Parathyroid adenoma (tissue), 2 donors: ENCODE measurements around the gene LIPH.
A peak's percentile ranks its signal among the peaks of the same experiment; 100 is the strongest.

ENCODE experiments used
- H2AFZ ChIP-seq: fragments of 300-600 bp; sonication (generic); one replicate; pipeline ENCODE4 v1.7.0; 2017; ENCODE audit warnings: antibody characterized with exemption, mild to moderate bottlenecking
- H3K27ac ChIP-seq: fragments of 300-600 bp; sonication (generic); one replicate; pipeline ENCODE4 v1.7.0; 2017
- H3K27me3 ChIP-seq: fragments of 300-600 bp; sonication (generic); one replicate; pipeline ENCODE4 v1.7.0; 2017; ENCODE audit warnings: low read length; ENCODE audit not compliant: control insufficient read depth, insufficient read depth
- H3K36me3 ChIP-seq: fragments of 300-600 bp; sonication (generic); one replicate; pipeline ENCODE4 v1.7.0; 2017; ENCODE audit warnings: low read length; ENCODE audit not compliant: control insufficient read depth, insufficient read depth
- H3K4me1 ChIP-seq: fragments of 300-600 bp; sonication (generic); one replicate; pipeline ENCODE4 v1.7.0; 2017; ENCODE audit warnings: control low read depth
- H3K4me2 ChIP-seq: fragments of 300-600 bp; sonication (generic); one replicate; pipeline ENCODE4 v1.7.0; 2017; ENCODE audit warnings: low read length
- H3K4me3 ChIP-seq: fragments of 300-600 bp; sonication (generic); one replicate; pipeline ENCODE4 v1.7.0; 2017; ENCODE audit warnings: low read depth, low read length
- H3K79me2 ChIP-seq: fragments of 300-600 bp; sonication (generic); one replicate; pipeline ENCODE4 v1.7.0; 2017; ENCODE audit warnings: control low read depth
- H3K9ac ChIP-seq: fragments of 300-600 bp; sonication (generic); one replicate; pipeline ENCODE4 v1.7.0; 2017; ENCODE audit warnings: mild to moderate bottlenecking
- H3K9me3 ChIP-seq: fragments of 300-600 bp; sonication (generic); one replicate; pipeline ENCODE4 v1.7.0; 2017; ENCODE audit warnings: low read length; ENCODE audit not compliant: control insufficient read depth
- TF ChIP-seq, protein P1 (sequence below): fragments of 300-600 bp; sonication (generic); IDR thresholded peaks from one replicate; pipeline ENCODE4 v1.7.0; 2017; ENCODE audit warnings: antibody characterized with exemption, mild to moderate bottlenecking
- donor health status: primary hyperparathyroidism.

The LIPH gene

GRCh38 chr3:185552358-185552877 lies at the start of gene LIPH:
Gene LIPH (minus strand): TSS chr3:185552588. CDS start chr3:185552471, 117 bp downstream.
- Histone ChIP-seq H3K4me2 (no peak within 1 kb of the TSS), H3K4me3 (no peak within 1 kb of the TSS), H3K27ac (no peak within 1 kb of the TSS)

DNA sequence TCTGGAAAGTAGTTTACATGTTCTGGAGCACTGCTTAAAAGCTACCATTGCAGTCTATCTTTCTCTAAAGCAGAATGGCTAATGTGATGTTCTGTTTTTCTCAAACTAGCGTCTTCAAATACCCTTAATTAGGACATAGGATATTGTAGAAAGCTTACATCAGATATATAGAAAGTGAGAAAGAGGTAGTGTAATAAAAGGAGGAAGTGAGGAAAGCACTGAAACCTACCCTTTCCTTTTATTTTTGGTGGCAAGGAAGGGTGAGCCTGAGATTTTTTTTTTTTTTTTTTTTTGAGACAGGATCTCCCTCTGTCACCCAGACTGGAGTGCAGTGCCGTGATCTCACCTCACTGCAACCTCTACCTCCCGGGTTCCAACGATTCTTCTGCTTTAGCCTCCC lies 43.1 kb upstream of the LIPH start:
- Histone ChIP-seq H3K27me3 (no peaks in the 10 kb centered on the region), H3K79me2 (peaks cover 17% of the 10 kb centered on the region), H2AFZ (no peak overlapping the region), H3K9me3 (no peaks in the 10 kb centered on the region), H3K4me2 (no peak overlapping the region), H3K4me1 (no peaks in the 10 kb centered on the region), H3K36me3 (no peaks in the 10 kb centered on the region), H3K9ac (no peak overlapping the region), H3K27ac (no peak overlapping the region), H3K4me3 (no peak overlapping the region)
- TF ChIP-seq, protein P1, sequence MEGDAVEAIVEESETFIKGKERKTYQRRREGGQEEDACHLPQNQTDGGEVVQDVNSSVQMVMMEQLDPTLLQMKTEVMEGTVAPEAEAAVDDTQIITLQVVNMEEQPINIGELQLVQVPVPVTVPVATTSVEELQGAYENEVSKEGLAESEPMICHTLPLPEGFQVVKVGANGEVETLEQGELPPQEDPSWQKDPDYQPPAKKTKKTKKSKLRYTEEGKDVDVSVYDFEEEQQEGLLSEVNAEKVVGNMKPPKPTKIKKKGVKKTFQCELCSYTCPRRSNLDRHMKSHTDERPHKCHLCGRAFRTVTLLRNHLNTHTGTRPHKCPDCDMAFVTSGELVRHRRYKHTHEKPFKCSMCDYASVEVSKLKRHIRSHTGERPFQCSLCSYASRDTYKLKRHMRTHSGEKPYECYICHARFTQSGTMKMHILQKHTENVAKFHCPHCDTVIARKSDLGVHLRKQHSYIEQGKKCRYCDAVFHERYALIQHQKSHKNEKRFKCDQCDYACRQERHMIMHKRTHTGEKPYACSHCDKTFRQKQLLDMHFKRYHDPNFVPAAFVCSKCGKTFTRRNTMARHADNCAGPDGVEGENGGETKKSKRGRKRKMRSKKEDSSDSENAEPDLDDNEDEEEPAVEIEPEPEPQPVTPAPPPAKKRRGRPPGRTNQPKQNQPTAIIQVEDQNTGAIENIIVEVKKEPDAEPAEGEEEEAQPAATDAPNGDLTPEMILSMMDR: no peak

More at GRCh38 chr3:185552358-185552877, at the start of gene LIPH:
- Histone ChIP-seq H3K9me3 (no peaks in the 10 kb centered on the region), H3K79me2 (no peaks in the 10 kb centered on the region), H3K9ac (no peak within 1 kb of the TSS), H3K36me3 (no peaks in the 10 kb centered on the region), H3K4me1 (no peaks in the 10 kb centered on the region), H2AFZ (peak within 1 kb of the TSS; percentile 18), H3K27me3 (no peaks in the 10 kb centered on the region)
- TF ChIP-seq, protein P1: no peak

DNA sequence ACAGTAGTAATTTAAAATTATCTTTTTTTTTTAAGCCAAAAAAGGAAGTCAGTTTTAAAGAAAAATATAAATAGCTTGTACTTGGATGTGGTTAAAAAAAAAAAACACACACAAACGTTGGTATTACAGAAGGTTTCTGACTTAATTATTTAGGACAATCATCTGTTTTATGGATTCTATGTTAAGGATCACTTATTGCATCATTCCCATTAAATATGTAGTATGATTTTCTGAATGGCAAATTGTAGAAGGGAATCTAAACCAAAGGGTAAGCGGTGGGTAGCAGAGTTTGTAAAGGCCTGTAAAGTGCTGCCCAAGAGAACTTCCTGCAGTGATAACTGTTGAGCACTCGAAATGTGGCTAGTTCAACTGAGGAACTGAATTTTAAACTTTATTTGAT lies 41.7 kb upstream of the LIPH start:
- no peak overlapping the region for H3K27ac ChIP-seq
- H3K9me3 ChIP-seq: no peaks in the 10 kb centered on the region
- H3K79me2 ChIP-seq: peaks cover 17% of the 10 kb centered on the region
- H3K4me1 ChIP-seq: no peaks in the 10 kb centered on the region
- no peaks in the 10 kb centered on the region for H3K36me3 ChIP-seq
- no peak overlapping the region for H3K4me2 ChIP-seq
- no peaks in the 10 kb centered on the region for H3K27me3 ChIP-seq
- no peak overlapping the region for H3K4me3 ChIP-seq
- TF ChIP-seq, protein P1: no peak
- H3K9ac ChIP-seq: no peak overlapping the region
- H2AFZ ChIP-seq: no peak overlapping the region

DNA sequence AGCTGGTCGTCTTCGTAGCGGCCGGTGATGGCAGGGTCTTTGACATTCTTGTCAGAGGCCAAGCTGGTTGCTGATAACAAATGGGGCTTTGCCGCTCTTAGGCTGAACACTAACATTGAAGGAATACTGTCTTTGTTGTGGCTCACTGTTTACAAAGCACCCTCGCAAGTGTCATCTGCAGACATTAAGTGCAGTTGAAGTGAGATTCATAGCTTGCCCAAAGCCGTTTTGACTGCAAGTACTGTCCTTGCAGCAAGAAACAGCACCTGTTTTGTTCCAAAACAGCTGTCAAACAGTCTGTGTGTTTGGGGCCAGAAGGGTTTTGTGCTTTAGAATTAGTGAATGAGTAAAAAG lies 34.3 kb upstream of the LIPH start:
- H3K4me3 ChIP-seq: peak overlapping the region; percentile 96
- H2AFZ ChIP-seq: peak overlapping the region; percentile 96
- peaks cover 19% of the 10 kb centered on the region for H3K79me2 ChIP-seq
- peak overlapping the region; percentile 66 for H3K4me2 ChIP-seq
- H3K9ac ChIP-seq: peak overlapping the region; percentile 93
- H3K27me3 ChIP-seq: no peaks in the 10 kb centered on the region
- peaks cover 4% of the 10 kb centered on the region for H3K4me1 ChIP-seq
- TF ChIP-seq, protein P1: no peak
- H3K9me3 ChIP-seq: no peaks in the 10 kb centered on the region
- no peaks in the 10 kb centered on the region for H3K36me3 ChIP-seq
- peak overlapping the region; percentile 95 for H3K27ac ChIP-seq
